WTC11 (cell line): ENCODE results near the gene MED8. TPM values are rescaled to one million over a fixed set of nuclear protein-coding genes. Genes with fewer than 3 reads are reported as not detected.

Source experiments
- ATAC-seq: fragments of 200-7000 bp; cut with Tn5 transposase; 2 replicates; pipeline ENCODE4 v1.10.0; 2021; ENCODE audit warnings: mild to moderate bottlenecking, moderate library complexity
- CTCF ChIA-PET: fragments of 300-600 bp; sonication (Branson Sonifier 250); formaldehyde crosslinking; loops from one replicate; lab custom pipeline; 2021; ENCODE audit warnings: antibody characterized with exemption; lab: Charles Lee
- POLR2A ChIA-PET: fragments of 350-600 bp; sonication (Branson Sonifier 250); formaldehyde crosslinking; loops from one replicate; lab custom pipeline; 2021; ENCODE audit warnings: antibody characterized with exemption; lab: Charles Lee
- DNase-seq: peaks from one replicate; pipeline ENCODE4 v3.0.0; 2021; ENCODE audit warnings: low spot score
- H3K27ac Mint-ChIP-seq: 2 replicates; pipeline ENCODE4 v1.8.0; 2021; ENCODE audit warnings: mixed read lengths
- H3K27me3 Mint-ChIP-seq: 2 replicates; pipeline ENCODE4 v1.8.0; 2021; ENCODE audit warnings: low read depth, mild to moderate bottlenecking, moderate library complexity, mixed read lengths
- H3K36me3 Mint-ChIP-seq: 2 replicates; pipeline ENCODE4 v1.8.0; 2021; ENCODE audit warnings: mixed read lengths
- H3K4me1 Mint-ChIP-seq: 2 replicates; pipeline ENCODE4 v1.8.0; 2022; ENCODE audit warnings: mixed read lengths
- H3K4me3 Mint-ChIP-seq: 2 replicates; pipeline ENCODE4 v1.8.0; 2021; ENCODE audit warnings: mild to moderate bottlenecking, moderate library complexity, mixed read lengths
- H3K9me3 Mint-ChIP-seq: 2 replicates; pipeline ENCODE4 v1.8.0; 2021; ENCODE audit warnings: mixed read lengths
- ATF3 ChIP-seq: sonication (generic); formaldehyde crosslinking; conservative IDR thresholded peaks from 2 replicates; pipeline ENCODE4 v1.8.1; 2022; ENCODE audit warnings: mild to moderate bottlenecking, missing genetic modification reagents
- E2F1 ChIP-seq: sonication (generic); formaldehyde crosslinking; IDR thresholded peaks from 2 replicates; pipeline ENCODE4 v1.8.0; 2022; ENCODE audit warnings: mild to moderate bottlenecking, missing genetic modification reagents
- ELF4 ChIP-seq: sonication (generic); formaldehyde crosslinking; IDR thresholded peaks from 2 replicates; pipeline ENCODE4 v1.8.1; 2022; ENCODE audit warnings: low read depth, mild to moderate bottlenecking, moderate library complexity, missing genetic modification reagents
- FOXJ3 ChIP-seq: sonication (generic); formaldehyde crosslinking; IDR thresholded peaks from 2 replicates; pipeline ENCODE4 v1.9.0; 2021; ENCODE audit warnings: missing genetic modification reagents, mild to moderate bottlenecking, borderline replicate concordance
- FOXK1 ChIP-seq: sonication (generic); formaldehyde crosslinking; IDR thresholded peaks from 2 replicates; pipeline ENCODE4 v1.8.0; 2022; ENCODE audit warnings: mild to moderate bottlenecking, moderate library complexity, missing genetic modification reagents
- GTF2I ChIP-seq: fragments of 250-450 bp; sonication (Bioruptor Pico); conservative IDR thresholded peaks from 2 replicates; pipeline ENCODE4 v1.4.0; 2021; ENCODE audit warnings: mild to moderate bottlenecking
- HMGA2 ChIP-seq: fragments of 250-450 bp; sonication (Bioruptor Pico); IDR thresholded peaks from 2 replicates; pipeline ENCODE4 v1.4.0; 2021; ENCODE audit warnings: mild to moderate bottlenecking, moderate library complexity
- MLX ChIP-seq: sonication (generic); formaldehyde crosslinking; IDR thresholded peaks from 2 replicates; pipeline ENCODE4 v1.8.1; 2023; ENCODE audit warnings: mild to moderate bottlenecking, missing genetic modification reagents, moderate library complexity
- NFATC4 ChIP-seq: fragments of 250-450 bp; sonication (Bioruptor Pico); IDR thresholded peaks from 2 replicates; pipeline ENCODE4 v1.9.0; 2021; ENCODE audit warnings: mild to moderate bottlenecking
- NR2C2 ChIP-seq: sonication (generic); formaldehyde crosslinking; IDR thresholded peaks from 2 replicates; pipeline ENCODE4 v1.8.0; 2022; ENCODE audit warnings: mild to moderate bottlenecking, missing genetic modification reagents
- OVOL2 ChIP-seq: fragments of 250-450 bp; sonication (Bioruptor Pico); IDR thresholded peaks from 2 replicates; pipeline ENCODE4 v1.9.0; 2021; ENCODE audit warnings: mild to moderate bottlenecking, borderline replicate concordance
- TEAD4 ChIP-seq: sonication (generic); formaldehyde crosslinking; IDR thresholded peaks from 2 replicates; pipeline ENCODE4 v1.8.0; 2022; ENCODE audit warnings: mild to moderate bottlenecking, missing genetic modification reagents
- ZNF121 ChIP-seq: sonication (generic); formaldehyde crosslinking; IDR thresholded peaks from 2 replicates; pipeline ENCODE4 v1.8.0; 2023; ENCODE audit warnings: missing genetic modification reagents
- ZNF396 ChIP-seq: fragments of 250-450 bp; sonication (Bioruptor Pico); IDR thresholded peaks from 2 replicates; pipeline ENCODE4 v1.8.0; 2021; ENCODE audit warnings: mild to moderate bottlenecking, moderate library complexity, borderline replicate concordance
- ZNF423 ChIP-seq: fragments of 250-450 bp; sonication (Bioruptor Pico); IDR thresholded peaks from 2 replicates; pipeline ENCODE4 v2.1.2; 2022; ENCODE audit warnings: mild to moderate bottlenecking, moderate library complexity
- ZNF532 ChIP-seq: fragments of 250-450 bp; sonication (Bioruptor Pico); IDR thresholded peaks from 2 replicates; pipeline ENCODE4 v1.9.0; 2021; ENCODE audit warnings: mild to moderate bottlenecking, borderline replicate concordance
- total RNA-seq: library from RNA; stranded (reverse); gene quantifications from 3 replicates; pipeline ENCODE4 v1.2.3, GENCODE V29; 2021
- TF ChIP-seq, protein P1 (sequence below): sonication (generic); formaldehyde crosslinking; IDR thresholded peaks from 2 replicates; pipeline ENCODE4 v1.8.1; 2023; ENCODE audit warnings: mild to moderate bottlenecking, moderate library complexity, missing genetic modification reagents

MED8 gene
- total RNA-seq, 1 experiment from 2014 or later: 17.7 TPM

GRCh38 chr1:43423672-43424550 lies 34.3 kb upstream of the MED8 start:
- H3K36me3 Mint-ChIP-seq: peaks cover 28% of the 10 kb centered on the region
- no peak for TF ChIP-seq ZNF121 (CRISPR knock-in tag)
- no peak for TF ChIP-seq NR2C2
- no peak for TF ChIP-seq ATF3 (CRISPR knock-in tag)
- TF ChIP-seq ZNF423: no peak
- TF ChIP-seq TEAD4 (CRISPR knock-in tag): no peak
- no peak for TF ChIP-seq ZNF532 (CRISPR knock-in tag)
- TF ChIP-seq FOXK1: no peak
- POLR2A ChIA-PET: no interaction called here
- DNase-seq: no peak
- H3K4me3 Mint-ChIP-seq: no peak overlapping the region
- H3K27ac Mint-ChIP-seq: no peak overlapping the region
- ATAC-seq: no peak
- CTCF ChIA-PET: interaction anchor here (1.5 to 1.6 kb wide), 2 partner anchors 9 to 197 kb away, joined by 5 read pairs; no protein-coding TSS in a partner anchor
- no peaks in the 10 kb centered on the region for H3K9me3 Mint-ChIP-seq
- no peaks in the 10 kb centered on the region for H3K27me3 Mint-ChIP-seq
- peaks cover 9% of the 10 kb centered on the region for H3K4me1 Mint-ChIP-seq

GRCh38 chr1:43422995-43423671 lies 33.5 kb upstream of the MED8 start:
- Mint-ChIP-seq H3K27ac (no peak overlapping the region), H3K4me1 (peaks cover 9% of the 10 kb centered on the region), H3K4me3 (no peak overlapping the region), H3K27me3 (no peaks in the 10 kb centered on the region), H3K36me3 (peaks cover 25% of the 10 kb centered on the region), H3K9me3 (no peaks in the 10 kb centered on the region)
- no peak for DNase-seq
- ChIA-PET POLR2A (interaction anchor here (0.6 to 1.1 kb wide), 2 partner anchors 74 to 95 kb away, joined by 3 read pairs; no protein-coding TSS in a partner anchor), CTCF (interaction anchor here (1.0 kb wide), 2 partner anchors 196 to 237 kb away, joined by 3 read pairs; no protein-coding TSS in a partner anchor)
- no peak for ATAC-seq
- TF ChIP-seq OVOL2 (CRISPR knock-in tag) (no peak), HMGA2 (no peak), FOXJ3 (CRISPR knock-in tag) (no peak), NFATC4 (CRISPR knock-in tag) (no peak), ZNF396 (CRISPR knock-in tag) (no peak), E2F1 (CRISPR knock-in tag) (no peak), GTF2I (CRISPR knock-in tag) (no peak), MLX (CRISPR knock-in tag) (no peak), ELF4 (CRISPR knock-in tag) (no peak)
- TF ChIP-seq, protein P1, sequence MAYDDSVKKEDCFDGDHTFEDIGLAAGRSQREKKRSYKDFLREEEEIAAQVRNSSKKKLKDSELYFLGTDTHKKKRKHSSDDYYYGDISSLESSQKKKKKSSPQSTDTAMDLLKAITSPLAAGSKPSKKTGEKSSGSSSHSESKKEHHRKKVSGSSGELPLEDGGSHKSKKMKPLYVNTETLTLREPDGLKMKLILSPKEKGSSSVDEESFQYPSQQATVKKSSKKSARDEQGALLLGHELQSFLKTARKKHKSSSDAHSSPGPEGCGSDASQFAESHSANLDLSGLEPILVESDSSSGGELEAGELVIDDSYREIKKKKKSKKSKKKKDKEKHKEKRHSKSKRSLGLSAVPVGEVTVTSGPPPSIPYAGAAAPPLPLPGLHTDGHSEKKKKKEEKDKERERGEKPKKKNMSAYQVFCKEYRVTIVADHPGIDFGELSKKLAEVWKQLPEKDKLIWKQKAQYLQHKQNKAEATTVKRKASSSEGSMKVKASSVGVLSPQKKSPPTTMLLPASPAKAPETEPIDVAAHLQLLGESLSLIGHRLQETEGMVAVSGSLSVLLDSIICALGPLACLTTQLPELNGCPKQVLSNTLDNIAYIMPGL: no peak
